ENCODE results near the gene WDR37. TPM values are rescaled to one million over a fixed set of nuclear protein-coding genes. Genes with fewer than 3 reads are reported as not detected.
"Not testable (repeated sequence)": the region's sequence is repeated elsewhere in the genome, so short reads cannot be mapped to it uniquely, and the experiment has no call there.

WDR37 gene
- total RNA-seq, 2 experiments from 2014 or later: 22.0 to 26.4 TPM

DNA sequence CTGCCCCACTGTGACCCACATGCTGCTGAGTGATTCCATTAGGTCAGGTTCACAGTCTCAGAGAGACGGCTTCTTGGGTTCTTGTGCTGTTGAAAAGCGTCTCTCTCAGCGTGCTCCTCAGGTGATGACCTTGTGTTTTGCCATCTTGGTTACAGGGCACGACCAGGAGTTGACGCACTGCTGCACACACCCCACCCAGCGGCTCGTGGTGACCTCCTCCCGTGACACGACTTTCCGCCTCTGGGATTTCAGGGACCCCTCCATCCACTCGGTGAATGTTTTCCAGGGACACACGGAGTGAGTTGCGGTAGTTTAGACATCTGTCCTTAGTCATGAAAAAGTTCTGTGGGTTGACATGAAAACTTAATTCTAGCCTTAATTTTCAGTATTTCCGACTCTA is 48.8 kb downstream of the WDR37 start:
- H3K27ac Mint-ChIP-seq: no peak overlapping the region
- H3K36me3 Mint-ChIP-seq: peaks cover 52% of the 10 kb centered on the region

DNA sequence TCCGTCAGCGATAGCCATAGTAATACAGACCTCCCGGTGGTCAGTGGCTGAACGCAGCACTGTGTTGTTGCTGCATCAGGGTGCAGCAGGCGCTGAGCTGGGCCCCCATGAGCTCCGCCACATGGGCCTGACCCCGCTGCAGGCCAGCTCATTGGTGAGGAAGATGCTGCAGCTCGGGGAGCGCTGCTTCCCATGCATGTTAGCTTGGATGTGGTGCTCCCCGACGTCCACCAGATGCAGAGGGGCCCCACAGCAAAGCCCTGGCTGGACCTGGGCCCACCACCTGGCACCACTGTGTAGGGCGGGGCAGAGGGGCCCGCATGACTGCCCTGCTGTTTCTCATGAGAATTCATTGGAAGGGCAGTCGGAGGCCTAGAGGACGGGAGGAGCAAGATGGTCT is 50.8 kb downstream of the WDR37 start:
- Mint-ChIP-seq H3K9me3 (ENCODE audit: low read depth) (no peaks in the 10 kb centered on the region), H3K27me3 (no peaks in the 10 kb centered on the region), H3K27ac (no peak overlapping the region), H3K4me1 (peaks cover 31% of the 10 kb centered on the region), H3K36me3 (peaks cover 60% of the 10 kb centered on the region), H3K4me3 (no peak overlapping the region)
- DNase-seq: no peak
- no peak for ATAC-seq
- CTCF ChIA-PET: no interaction called here

More for the DNA sequence above, 48.8 kb downstream of the WDR37 start:
- no peaks in the 10 kb centered on the region for H3K27me3 Mint-ChIP-seq
- no peaks in the 10 kb centered on the region for H3K9me3 Mint-ChIP-seq (ENCODE audit: low read depth)
- H3K4me3 Mint-ChIP-seq: no peak overlapping the region
- CTCF ChIA-PET: no interaction called here
- no peak for ATAC-seq
- DNase-seq: no peak
- H3K4me1 Mint-ChIP-seq: peaks cover 14% of the 10 kb centered on the region

DNA sequence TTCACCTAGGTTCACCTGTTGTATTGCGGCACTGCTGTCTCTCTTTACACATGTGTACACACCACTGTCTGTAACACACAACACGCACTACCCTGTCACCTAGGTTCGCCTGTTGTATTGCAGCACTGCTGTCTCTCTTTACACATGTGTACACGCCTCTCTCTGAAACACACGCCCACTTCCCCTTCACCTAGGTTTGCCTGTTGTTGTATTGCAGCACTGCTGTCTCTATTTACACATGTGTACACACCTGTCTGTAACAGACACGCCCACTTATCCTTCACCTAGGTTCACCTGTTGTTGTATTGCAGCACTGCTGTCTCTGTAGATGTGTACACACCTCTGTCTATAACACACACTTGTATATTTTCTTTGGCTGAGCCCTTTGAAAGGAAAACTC is 51.5 kb downstream of the WDR37 start:
- ATAC-seq: no peak
- Mint-ChIP-seq H3K9me3 (ENCODE audit: low read depth) (no peaks in the 10 kb centered on the region), H3K27ac (no peak overlapping the region), H3K36me3 (peaks cover 67% of the 10 kb centered on the region), H3K4me1 (peaks cover 32% of the 10 kb centered on the region), H3K27me3 (no peaks in the 10 kb centered on the region), H3K4me3 (no peak overlapping the region)
- no peak for DNase-seq
- CTCF ChIA-PET: no interaction called here

DNA sequence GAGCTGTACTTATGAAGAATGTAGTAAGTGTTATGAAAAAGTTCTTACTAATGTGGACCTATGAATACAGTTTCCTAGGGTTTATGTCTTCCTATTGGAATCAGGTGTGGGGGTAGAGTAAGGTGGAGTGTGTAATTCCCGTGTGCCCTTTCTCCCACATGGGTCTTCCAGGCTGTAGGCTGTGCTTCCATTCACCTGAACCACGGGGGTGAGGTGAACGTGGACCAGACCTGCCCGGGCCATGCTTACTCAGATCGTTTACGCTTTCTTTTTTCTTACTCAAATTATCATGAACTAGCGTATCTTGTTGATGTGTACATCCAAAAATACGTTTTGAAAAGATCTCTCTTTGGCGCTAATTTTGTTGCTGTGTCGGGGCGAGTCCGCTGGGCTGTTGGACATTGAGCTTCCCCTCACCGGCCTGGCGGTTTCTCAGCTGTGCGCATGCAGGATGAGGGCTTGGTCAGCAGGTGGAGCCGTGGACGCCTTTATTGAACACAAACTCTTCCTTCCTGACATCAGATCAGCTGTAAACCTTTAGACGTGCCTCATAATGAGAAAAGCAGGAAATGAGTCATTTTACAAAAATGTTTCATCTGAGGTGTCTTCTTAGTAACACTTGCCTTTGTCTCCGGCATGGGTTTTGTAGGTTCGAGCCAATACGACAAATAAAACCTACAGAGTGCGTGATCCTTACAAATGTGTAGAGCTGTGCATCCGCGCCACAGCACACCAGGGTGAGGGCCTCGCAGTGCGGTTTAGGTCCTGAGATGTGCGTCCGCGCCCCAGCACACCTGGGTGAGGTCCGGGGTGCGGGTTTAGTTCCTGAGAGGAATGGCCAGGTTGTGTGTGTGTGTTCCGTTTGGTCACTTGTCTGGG is 53.8 kb downstream of the WDR37 start:
- peak overlapping the region; percentile 30 for H3K4me3 Mint-ChIP-seq
- peaks cover 65% of the 10 kb centered on the region for H3K36me3 Mint-ChIP-seq
- peak overlapping the region; percentile 78 for H3K27ac Mint-ChIP-seq
- ATAC-seq (peak; percentile 95), DNase-seq (peak; percentile 88)
- H3K9me3 Mint-ChIP-seq (ENCODE audit: low read depth): no peaks in the 10 kb centered on the region
- no peaks in the 10 kb centered on the region for H3K27me3 Mint-ChIP-seq
- H3K4me1 Mint-ChIP-seq: peaks cover 34% of the 10 kb centered on the region
- CTCF ChIA-PET: interaction anchor here (1.1 to 1.9 kb wide), 9 partner anchors 10 to 259 kb away, joined by 3 to 6 read pairs (median 4); no protein-coding TSS in a partner anchor

DNA sequence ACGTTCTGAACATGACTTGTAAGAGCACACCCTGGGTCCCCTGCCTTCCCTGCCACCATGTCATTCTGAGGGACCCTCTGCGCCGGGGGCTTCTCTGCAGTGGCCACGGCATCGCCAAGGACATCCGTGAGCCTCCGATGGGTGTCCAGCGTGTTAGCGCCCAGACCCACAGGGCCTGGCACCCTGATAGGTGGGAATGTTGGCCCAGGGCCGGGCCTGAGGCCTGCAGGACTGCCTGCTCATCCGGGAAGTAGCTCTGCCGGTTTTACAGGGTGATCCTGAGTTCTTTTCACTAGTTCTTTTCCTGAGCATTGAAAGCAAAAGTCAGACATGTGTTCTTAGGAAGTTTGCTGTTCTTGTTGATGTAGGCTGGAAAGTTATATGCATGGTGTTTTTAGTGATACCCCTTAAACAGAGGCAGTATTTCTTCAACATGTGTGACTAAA is 54.5 kb downstream of the WDR37 start:
- no peak for ATAC-seq
- H3K4me1 Mint-ChIP-seq: peaks cover 34% of the 10 kb centered on the region
- H3K27me3 Mint-ChIP-seq: no peaks in the 10 kb centered on the region
- CTCF ChIA-PET: interaction anchor here (1.1 to 1.9 kb wide), 9 partner anchors 9 to 258 kb away, joined by 3 to 6 read pairs (median 4); no protein-coding TSS in a partner anchor
- H3K27ac Mint-ChIP-seq: peak overlapping the region; percentile 78
- peaks cover 66% of the 10 kb centered on the region for H3K36me3 Mint-ChIP-seq
- H3K4me3 Mint-ChIP-seq: peak overlapping the region; percentile 30
- no peak for DNase-seq
- no peaks in the 10 kb centered on the region for H3K9me3 Mint-ChIP-seq (ENCODE audit: low read depth)

DNA sequence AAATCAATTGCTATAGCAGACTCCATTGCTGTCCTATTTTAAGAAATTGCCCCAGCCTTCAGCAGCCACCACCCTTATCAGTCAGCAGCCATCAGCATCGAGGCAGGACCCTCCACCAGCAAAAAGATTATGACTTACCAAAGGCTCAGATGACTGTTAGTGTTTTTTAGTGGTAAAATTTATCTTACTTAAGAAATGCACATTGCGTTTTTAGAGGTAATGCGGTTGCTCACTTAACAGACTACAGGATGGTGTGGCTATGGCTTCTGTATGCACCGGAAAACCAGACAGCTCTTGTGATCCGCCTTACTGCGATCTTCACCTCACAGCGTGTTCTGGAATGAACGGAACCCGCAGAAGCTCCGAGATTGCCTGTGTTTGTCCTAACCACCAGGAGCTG is 58.1 kb downstream of the WDR37 start:
- H3K27me3 Mint-ChIP-seq: no peaks in the 10 kb centered on the region
- H3K27ac Mint-ChIP-seq: no peak overlapping the region
- H3K9me3 Mint-ChIP-seq (ENCODE audit: low read depth): no peaks in the 10 kb centered on the region
- ATAC-seq: no peak
- DNase-seq: no peak
- CTCF ChIA-PET: no interaction called here
- H3K36me3 Mint-ChIP-seq: peaks cover 70% of the 10 kb centered on the region
- no peak overlapping the region for H3K4me3 Mint-ChIP-seq
- peaks cover 35% of the 10 kb centered on the region for H3K4me1 Mint-ChIP-seq

DNA sequence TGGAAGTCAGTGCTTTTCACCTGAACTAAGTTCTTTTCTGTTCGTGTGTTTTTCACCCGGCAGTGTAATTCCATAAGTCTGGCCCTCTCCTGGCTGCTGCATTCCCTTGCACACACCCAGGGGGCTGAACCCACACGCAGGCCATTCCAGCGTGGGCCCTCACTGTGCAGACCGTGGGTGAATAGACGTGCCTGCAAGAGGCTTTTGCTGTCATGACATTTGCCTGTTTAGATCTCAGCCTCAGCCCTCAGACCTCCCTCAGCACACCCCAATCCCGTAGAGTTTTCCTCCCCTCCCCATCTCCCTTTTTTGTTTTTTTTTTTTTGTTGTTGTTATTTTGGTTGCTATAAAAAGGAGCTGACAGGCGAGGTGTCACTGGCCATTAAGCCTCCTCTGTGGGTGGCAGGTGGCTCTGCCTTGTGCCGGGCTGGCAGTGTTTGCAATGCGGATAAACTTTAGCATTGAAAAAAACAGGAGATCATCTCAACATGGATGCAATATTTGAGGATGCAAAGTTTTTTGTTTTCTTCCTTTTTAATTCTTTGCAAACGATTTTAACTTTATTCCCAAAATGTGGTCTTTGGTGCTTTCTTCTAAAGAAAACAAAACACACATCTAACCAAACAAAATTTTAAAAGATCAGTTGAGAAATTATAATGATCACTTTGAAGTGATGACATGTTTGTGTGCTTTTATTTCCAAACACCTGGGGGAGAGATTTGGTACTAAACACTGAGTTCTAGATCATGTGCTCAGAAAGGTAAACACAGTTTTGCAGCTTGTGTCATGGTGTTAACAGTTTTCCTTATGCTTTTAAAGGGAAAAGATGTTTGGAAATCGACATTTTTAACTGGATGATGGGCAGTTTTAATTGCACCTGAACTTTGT is 58.8 kb downstream of the WDR37 start:
- DNase-seq (no peak), ATAC-seq (no peak)
- Mint-ChIP-seq H3K27ac (no peak overlapping the region), H3K36me3 (peaks cover 67% of the 10 kb centered on the region), H3K4me1 (peaks cover 31% of the 10 kb centered on the region), H3K9me3 (ENCODE audit: low read depth) (no peaks in the 10 kb centered on the region), H3K4me3 (no peak overlapping the region), H3K27me3 (no peaks in the 10 kb centered on the region)
- CTCF ChIA-PET: no interaction called here

DNA sequence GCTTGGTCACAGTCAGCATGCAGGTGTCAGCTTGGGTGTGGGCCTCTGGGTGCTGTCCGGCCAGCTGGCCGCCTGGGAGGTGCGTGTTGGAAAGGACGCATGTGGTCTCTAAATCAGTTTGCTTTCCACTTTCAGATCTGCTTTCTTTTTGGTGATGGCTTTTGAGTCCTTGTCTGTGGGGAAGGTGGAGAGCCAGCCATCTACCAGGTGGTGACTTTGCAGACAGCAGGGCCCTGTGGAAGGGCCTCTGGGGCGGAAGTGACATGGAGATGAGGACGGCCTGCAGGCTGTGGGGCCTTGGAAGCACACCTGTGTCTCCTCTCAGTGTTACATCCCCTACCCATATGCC is 59.4 kb downstream of the WDR37 start:
- Mint-ChIP-seq H3K4me1 (peaks cover 25% of the 10 kb centered on the region), H3K36me3 (peaks cover 65% of the 10 kb centered on the region), H3K27ac (no peak overlapping the region), H3K9me3 (ENCODE audit: low read depth) (no peaks in the 10 kb centered on the region), H3K4me3 (no peak overlapping the region), H3K27me3 (no peaks in the 10 kb centered on the region)
- ATAC-seq: no peak
- no peak for DNase-seq
- CTCF ChIA-PET: no interaction called here

DNA sequence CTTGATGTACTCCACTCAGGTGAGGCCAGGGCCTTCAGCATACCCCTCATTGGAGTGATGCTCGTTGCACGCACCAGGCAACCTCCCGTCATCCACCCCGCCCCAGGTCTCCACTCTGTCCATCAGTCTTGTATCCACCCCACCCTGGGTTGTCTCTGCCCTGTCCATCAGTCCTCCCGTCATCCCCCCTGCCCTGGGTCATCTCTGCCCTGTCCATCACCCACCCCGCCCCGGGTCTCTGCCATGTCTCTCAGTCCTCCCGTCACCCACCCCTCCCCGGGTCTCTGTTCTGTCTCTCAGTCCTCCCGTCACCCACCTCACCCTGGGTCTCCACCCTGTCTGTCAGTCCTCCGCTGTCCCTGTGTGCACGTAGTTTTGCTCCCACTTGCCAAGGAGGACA is 59.9 kb downstream of the WDR37 start:
- DNase-seq (no peak), ATAC-seq (no peak)
- no peak overlapping the region for H3K4me3 Mint-ChIP-seq
- H3K9me3 Mint-ChIP-seq (ENCODE audit: low read depth): no peaks in the 10 kb centered on the region
- peaks cover 61% of the 10 kb centered on the region for H3K36me3 Mint-ChIP-seq
- H3K4me1 Mint-ChIP-seq: peaks cover 20% of the 10 kb centered on the region
- no peak overlapping the region for H3K27ac Mint-ChIP-seq
- H3K27me3 Mint-ChIP-seq: no peaks in the 10 kb centered on the region
- CTCF ChIA-PET: no interaction called here

DNA sequence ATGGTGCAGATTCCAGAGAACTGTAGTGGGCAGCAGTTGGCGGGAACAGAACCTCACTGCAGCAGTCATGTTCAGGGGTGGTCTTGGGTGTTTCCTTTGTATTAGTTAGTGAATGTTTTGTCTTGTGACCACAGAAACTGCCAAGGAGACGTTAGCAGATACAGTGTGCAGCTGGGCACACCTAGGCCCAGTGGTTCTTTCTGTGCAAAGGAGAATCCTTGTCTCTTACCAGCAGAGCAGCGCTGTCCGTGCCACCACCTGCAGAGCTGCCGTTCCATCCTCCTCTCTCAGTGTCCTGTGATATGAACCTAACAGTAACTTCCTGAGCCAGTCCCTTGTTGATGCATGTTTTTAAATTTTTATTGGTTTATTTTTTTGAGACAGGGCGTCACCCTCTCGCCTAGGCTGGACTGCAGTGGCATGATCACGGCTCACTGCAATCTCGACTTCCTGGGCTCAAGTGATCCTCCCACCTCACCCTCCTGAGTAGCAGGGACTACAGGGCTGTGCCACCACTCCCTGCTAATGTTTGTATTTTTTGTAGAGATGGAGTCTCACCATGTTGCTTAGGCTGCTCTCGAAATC is 60.6 kb downstream of the WDR37 start:
- no peak for ATAC-seq
- no peak for DNase-seq
- H3K36me3 Mint-ChIP-seq: peaks cover 57% of the 10 kb centered on the region
- CTCF ChIA-PET: no interaction called here
- H3K4me1 Mint-ChIP-seq: peaks cover 14% of the 10 kb centered on the region
- H3K27ac Mint-ChIP-seq: no peak overlapping the region
- H3K27me3 Mint-ChIP-seq: no peaks in the 10 kb centered on the region
- no peak overlapping the region for H3K4me3 Mint-ChIP-seq
- no peaks in the 10 kb centered on the region for H3K9me3 Mint-ChIP-seq (ENCODE audit: low read depth)

DNA sequence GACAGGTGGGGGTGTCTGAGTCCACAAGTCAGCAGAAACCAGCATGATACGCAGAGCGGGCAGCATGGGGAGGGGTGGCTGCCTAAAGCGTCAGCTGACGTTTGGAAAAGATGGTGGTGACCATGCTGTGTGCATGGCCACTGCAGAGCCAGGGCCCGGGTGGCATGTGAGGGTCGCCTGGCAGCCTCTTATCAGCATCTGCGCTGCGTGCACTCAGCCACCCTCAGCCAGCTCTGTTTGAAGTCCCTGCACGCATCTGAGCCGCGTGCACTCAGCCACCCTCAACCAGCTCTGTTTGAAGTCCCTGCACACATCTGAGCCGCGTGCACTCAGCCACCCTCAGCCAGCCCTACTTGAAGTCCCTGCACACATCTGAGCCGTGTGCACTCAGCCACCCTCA is 61.5 kb downstream of the WDR37 start:
- CTCF ChIA-PET: no interaction called here
- peak; percentile 38 for DNase-seq

DNA sequence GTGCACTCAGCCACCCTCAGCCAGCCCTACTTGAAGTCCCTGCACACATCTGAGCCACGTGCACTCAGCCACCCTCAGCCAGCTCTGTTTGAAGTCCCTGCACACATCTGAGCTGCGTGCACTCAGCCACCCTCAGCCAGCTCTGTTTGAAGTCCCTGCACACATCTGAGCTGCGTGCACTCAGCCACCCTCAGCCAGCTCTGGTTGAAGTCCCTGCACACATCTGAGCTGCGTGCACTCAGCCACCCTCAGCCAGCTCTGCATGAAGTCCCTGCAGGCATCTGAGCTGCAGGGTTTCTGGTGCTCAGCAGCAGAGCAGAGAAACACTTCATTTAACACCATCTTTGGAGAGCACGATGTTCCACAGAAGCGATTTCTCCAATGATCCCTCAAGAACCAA is 62.1 kb downstream of the WDR37 start:
- peak; percentile 34 for DNase-seq
- CTCF ChIA-PET, H3K4me3 Mint-ChIP-seq: not testable (repeated sequence)

More for the DNA sequence above, 61.5 kb downstream of the WDR37 start:
- H3K36me3 Mint-ChIP-seq: peaks cover 57% of the 10 kb centered on the region
- no peak overlapping the region for H3K4me3 Mint-ChIP-seq
- no peak for ATAC-seq
- no peak overlapping the region for H3K27ac Mint-ChIP-seq
- no peaks in the 10 kb centered on the region for H3K27me3 Mint-ChIP-seq
- peaks cover 18% of the 10 kb centered on the region for H3K4me1 Mint-ChIP-seq
- H3K9me3 Mint-ChIP-seq (ENCODE audit: low read depth): no peaks in the 10 kb centered on the region

DNA sequence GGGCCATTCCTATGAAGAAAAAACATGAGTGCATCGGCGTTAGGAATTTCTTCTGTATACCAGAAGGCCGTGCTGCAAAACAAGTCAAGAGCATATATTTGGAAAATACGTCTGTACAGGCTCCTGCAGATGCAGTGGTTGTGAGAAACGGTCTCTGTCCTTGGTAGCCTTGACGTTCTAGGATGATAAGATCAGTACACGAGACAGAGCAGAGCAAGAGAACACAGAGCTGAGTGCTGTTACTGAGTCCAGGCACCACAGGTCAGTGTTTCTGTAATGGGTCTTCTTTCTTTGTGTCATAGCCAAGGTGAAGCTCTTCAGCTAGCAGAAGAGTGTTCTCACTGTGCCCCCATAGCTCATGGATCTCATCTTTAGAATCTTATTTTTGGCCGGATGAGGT is 62.8 kb downstream of the WDR37 start:
- DNase-seq (no peak), ATAC-seq (no peak)
- Mint-ChIP-seq H3K27me3 (no peaks in the 10 kb centered on the region), H3K4me3 (no peak overlapping the region), H3K27ac (no peak overlapping the region), H3K4me1 (peaks cover 22% of the 10 kb centered on the region), H3K9me3 (ENCODE audit: low read depth) (no peaks in the 10 kb centered on the region), H3K36me3 (peaks cover 59% of the 10 kb centered on the region)
- CTCF ChIA-PET: interaction anchor here (1.7 kb wide), 1 partner anchor 9 kb away, joined by 4 read pairs; no protein-coding TSS in a partner anchor

More for the DNA sequence above, 62.1 kb downstream of the WDR37 start:
- H3K27me3 Mint-ChIP-seq; H3K9me3 Mint-ChIP-seq (ENCODE audit: low read depth); ATAC-seq; H3K27ac Mint-ChIP-seq: not testable (repeated sequence)
- H3K36me3 Mint-ChIP-seq: peaks cover 56% of the 10 kb centered on the region
- H3K4me1 Mint-ChIP-seq: peaks cover 21% of the 10 kb centered on the region
